BLaER1 treated with 17β-estradiol and CSF1 and Interleukin-3, amounts not matched to agents 10 nM and 100 nM (cell line): ENCODE measurements around the gene ALK.
A peak's percentile ranks its signal among the peaks of the same experiment; 100 is the strongest.

ENCODE experiments used
- H3K27ac ChIP-seq, 11 experiments: shearing (Covaris generic); formaldehyde crosslinking; 2 replicates each; pipeline ENCODE4 v1.8.1; 2022
- H3K27me3 ChIP-seq, 11 experiments: shearing (Covaris generic); formaldehyde crosslinking; 2 replicates each; pipeline ENCODE4 v1.8.1; 2022
- H3K36me3 ChIP-seq, 11 experiments: shearing (Covaris generic); formaldehyde crosslinking; 2 replicates each; pipeline ENCODE4 v1.8.1; 2022
- H3K4me1 ChIP-seq, 10 experiments: shearing (Covaris generic); formaldehyde crosslinking; 2 replicates each; pipeline ENCODE4 v1.8.1; 2022
- H3K4me2 ChIP-seq, 11 experiments: shearing (Covaris generic); formaldehyde crosslinking; 2 replicates each; pipeline ENCODE4 v1.8.1; 2022
- H3K4me3 ChIP-seq, 10 experiments: shearing (Covaris generic); formaldehyde crosslinking; 2 replicates each; pipeline ENCODE4 v1.8.1; 2022
- H3K9ac ChIP-seq, 11 experiments: shearing (Covaris generic); formaldehyde crosslinking; 2 replicates each; pipeline ENCODE4 v1.8.1; 2022
- H3K9me3 ChIP-seq, 11 experiments: shearing (Covaris generic); formaldehyde crosslinking; replicated peaks in 1 of 11; 2 replicates each; pipeline ENCODE4 v1.8.1; 2022
- H4K20me1 ChIP-seq, 11 experiments: shearing (Covaris generic); formaldehyde crosslinking; 2 replicates each; pipeline ENCODE4 v1.8.1; 2022
- Cebpa-rat ChIP-seq, 11 experiments: shearing (Covaris generic); IDR thresholded peaks; 2 replicates each; pipeline ENCODE4 v1.8.1; 2022

Gene ALK

DNA sequence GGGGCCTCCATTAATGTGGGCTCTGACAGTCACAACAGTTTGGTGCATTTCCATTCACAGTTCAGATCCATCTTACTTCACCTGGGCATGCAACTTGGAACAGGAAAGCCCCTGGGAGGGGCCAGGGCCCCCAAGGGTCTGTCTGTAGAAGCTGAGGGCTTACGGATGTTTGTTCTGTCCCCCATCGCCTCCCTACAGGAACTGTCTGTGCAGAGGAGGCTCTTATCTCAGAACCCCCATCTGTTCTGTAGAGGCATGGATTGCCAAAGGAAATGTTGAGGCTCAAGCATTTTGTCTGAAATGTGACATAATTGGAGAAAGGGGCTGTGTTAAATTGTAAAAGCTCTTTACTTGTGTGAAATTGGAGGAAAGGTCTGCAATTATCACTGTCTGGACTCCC lies 471.9 kb downstream of the ALK start:
- no peak for TF ChIP-seq Cebpa-rat (IDR thresholded peaks at IDR 0.05)
- no peak overlapping the region for H3K9ac ChIP-seq
- H3K36me3 ChIP-seq = no peaks in the 10 kb centered on the region
- H3K4me1 ChIP-seq = peaks cover 6 to 18% (median 9%) of the 10 kb centered on the region in 10 experiments; a peak in 17 of 20 replicates
- H3K4me3 ChIP-seq = no peak overlapping the region
- no peaks in the 10 kb centered on the region for H3K27me3 ChIP-seq
- no peak overlapping the region for H3K4me2 ChIP-seq
- no peaks in the 10 kb centered on the region for H4K20me1 ChIP-seq
- H3K9me3 ChIP-seq = peaks cover 0 to 4% (median 0%) of the 10 kb centered on the region in 11 experiments; a peak in 1 of 22 replicates
- no peak overlapping the region for H3K27ac ChIP-seq

DNA sequence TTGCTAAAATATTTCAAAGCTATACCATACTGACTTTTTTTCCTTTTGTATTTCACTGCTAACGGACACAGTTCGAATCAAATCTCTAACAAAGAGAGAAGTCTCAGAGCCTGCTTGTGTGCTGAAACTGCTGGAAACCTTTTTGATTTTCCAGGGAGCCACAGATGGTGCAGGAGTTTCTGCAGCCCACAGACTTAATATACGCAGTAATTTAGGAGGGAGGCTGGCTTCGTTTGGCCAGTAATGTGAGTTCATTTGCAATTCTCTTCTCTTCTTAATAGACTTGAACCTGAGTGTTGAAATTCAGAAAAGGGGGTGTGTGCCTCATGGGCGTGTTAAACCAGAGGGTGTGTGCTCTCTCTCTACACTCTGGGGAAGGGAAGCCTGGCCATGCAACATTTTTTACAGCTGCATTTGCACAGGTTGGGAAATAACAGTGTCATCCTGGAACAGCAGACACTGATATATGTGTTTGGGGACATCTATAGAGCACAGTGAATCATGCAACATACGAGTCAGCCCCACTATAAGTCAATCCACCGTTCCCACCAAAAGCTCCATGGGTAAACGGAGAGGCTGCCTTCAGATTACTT lies 473.2 kb downstream of the ALK start:
- no peak for TF ChIP-seq Cebpa-rat (IDR thresholded peaks at IDR 0.05)
- H3K27me3 ChIP-seq = no peaks in the 10 kb centered on the region
- H4K20me1 ChIP-seq = no peaks in the 10 kb centered on the region
- no peaks in the 10 kb centered on the region for H3K36me3 ChIP-seq
- H3K27ac ChIP-seq = no peak overlapping the region
- H3K9ac ChIP-seq = no peak overlapping the region
- H3K4me1 ChIP-seq = peaks cover 14 to 25% (median 17%) of the 10 kb centered on the region in 10 experiments
- H3K9me3 ChIP-seq = peaks cover 0 to 4% (median 0%) of the 10 kb centered on the region in 11 experiments; a peak in 1 of 22 replicates
- no peak overlapping the region for H3K4me2 ChIP-seq
- H3K4me3 ChIP-seq = no peak overlapping the region

DNA sequence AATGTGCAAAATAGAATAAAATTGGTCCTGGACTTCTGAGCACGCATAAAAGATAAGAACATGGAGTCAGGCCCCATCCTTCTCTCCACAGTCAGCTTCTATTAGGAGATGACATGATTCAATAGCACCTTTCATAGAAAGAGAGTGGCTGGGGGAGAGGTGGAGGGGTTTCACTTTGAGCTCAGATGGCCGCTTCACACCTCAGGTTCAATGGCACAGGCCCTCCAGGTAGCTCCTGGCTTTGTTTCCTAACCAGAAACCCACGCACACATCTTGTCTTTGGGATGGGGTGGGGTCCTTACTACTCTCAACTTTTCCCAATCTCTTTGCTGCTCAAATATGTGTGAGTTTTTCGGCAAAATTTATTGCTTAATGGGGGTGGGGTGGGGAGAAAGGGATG lies 473.9 kb downstream of the ALK start:
- no peak overlapping the region for H3K4me2 ChIP-seq

DNA sequence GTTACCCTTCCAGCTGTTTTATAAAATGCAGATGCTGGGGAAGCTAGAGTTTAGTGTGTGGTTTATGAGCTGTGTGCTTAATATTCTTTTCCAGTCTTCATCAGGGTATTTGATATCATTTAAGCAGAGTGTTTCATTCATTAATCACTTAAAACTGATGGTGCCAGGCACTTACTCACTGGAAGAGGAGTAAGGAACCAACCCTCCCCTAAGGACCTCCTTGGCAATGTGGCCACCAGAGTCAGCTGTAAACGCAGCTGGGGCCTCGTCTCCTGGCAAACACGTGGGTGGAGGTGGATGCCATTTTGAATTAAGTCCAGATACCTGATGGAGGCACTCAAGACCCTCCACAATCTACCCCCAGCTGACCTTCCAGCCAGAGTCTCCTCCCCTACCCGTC lies 474.5 kb downstream of the ALK start:
- TF ChIP-seq Cebpa-rat (IDR thresholded peaks at IDR 0.05) = no peak
- H3K4me2 ChIP-seq = no peak overlapping the region
- no peaks in the 10 kb centered on the region for H3K27me3 ChIP-seq

More for the DNA sequence above, 473.9 kb downstream of the ALK start:
- H3K9me3 ChIP-seq = peaks cover 0 to 4% (median 0%) of the 10 kb centered on the region in 11 experiments; a peak in 1 of 22 replicates
- H3K27ac ChIP-seq = no peak overlapping the region
- H3K4me1 ChIP-seq = peaks cover 17 to 28% (median 19%) of the 10 kb centered on the region in 10 experiments
- no peaks in the 10 kb centered on the region for H4K20me1 ChIP-seq
- H3K9ac ChIP-seq = no peak overlapping the region
- no peaks in the 10 kb centered on the region for H3K27me3 ChIP-seq
- H3K4me3 ChIP-seq = no peak overlapping the region
- no peak for TF ChIP-seq Cebpa-rat (IDR thresholded peaks at IDR 0.05)
- H3K36me3 ChIP-seq = no peaks in the 10 kb centered on the region

DNA sequence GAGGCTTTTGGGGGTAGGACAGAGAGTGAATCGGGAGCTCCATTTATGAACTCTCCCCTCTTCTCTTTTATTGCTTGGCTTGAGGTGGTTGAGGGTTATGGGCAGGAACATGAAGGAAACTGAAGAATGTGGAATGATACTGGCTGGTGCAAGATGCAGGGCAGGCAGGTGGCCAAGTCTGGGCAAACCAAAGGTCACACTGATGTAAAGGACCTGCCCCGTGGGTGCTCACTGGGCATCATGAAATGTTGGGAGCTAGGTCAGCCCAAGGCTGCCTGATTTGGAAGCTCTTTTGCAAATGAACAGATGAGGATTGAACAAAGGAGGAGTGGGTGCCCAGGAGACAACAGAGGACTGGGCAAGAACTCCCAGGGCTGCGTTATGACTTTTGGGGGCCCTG lies 477.2 kb downstream of the ALK start:
- Histone ChIP-seq H3K4me3 (no peak overlapping the region), H3K4me2 (peak overlapping the region in 5 of 11 experiments; percentile 29 to 55 (median 50); a peak in 7 of 22 replicates), H3K9ac (no peak overlapping the region), H3K36me3 (no peaks in the 10 kb centered on the region), H3K4me1 (peaks cover 8 to 12% (median 10%) of the 10 kb centered on the region in 10 experiments; a peak in 16 of 20 replicates), H4K20me1 (no peaks in the 10 kb centered on the region), H3K27ac (no peak overlapping the region), H3K27me3 (no peaks in the 10 kb centered on the region), H3K9me3 (peaks cover 0 to 4% (median 0%) of the 10 kb centered on the region in 11 experiments; a peak in 2 of 22 replicates)
- TF ChIP-seq Cebpa-rat (IDR thresholded peaks at IDR 0.05) = no peak

More for the DNA sequence above, 474.5 kb downstream of the ALK start:
- no peaks in the 10 kb centered on the region for H3K36me3 ChIP-seq
- peaks cover 17 to 28% (median 19%) of the 10 kb centered on the region in 10 experiments for H3K4me1 ChIP-seq
- H4K20me1 ChIP-seq = no peaks in the 10 kb centered on the region
- no peak overlapping the region for H3K27ac ChIP-seq
- H3K9ac ChIP-seq = no peak overlapping the region
- peaks cover 0 to 4% (median 0%) of the 10 kb centered on the region in 11 experiments; a peak in 1 of 22 replicates for H3K9me3 ChIP-seq
- no peak overlapping the region for H3K4me3 ChIP-seq

DNA sequence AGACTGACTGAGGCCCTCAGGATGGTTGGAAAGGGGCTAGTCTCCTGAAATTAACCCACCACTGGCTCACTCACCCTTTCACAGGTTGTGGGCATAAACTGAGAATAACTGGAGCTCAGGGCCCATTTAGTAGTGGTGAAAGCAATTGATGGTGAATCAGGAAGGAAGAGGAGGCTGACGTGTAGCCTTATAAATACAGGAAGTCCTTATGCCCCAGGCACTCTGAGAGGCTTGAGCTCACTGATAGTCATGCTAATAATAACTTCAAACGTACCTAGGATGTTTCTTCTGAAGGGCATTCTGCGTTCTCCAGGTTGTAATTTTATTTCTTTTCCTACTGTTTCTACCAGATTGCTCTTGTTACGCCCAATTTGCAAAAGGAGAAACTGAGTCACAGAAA lies 477.8 kb downstream of the ALK start:
- Histone ChIP-seq H3K36me3 (no peaks in the 10 kb centered on the region), H4K20me1 (no peaks in the 10 kb centered on the region), H3K4me1 (peaks cover 8 to 12% (median 10%) of the 10 kb centered on the region in 10 experiments; a peak in 16 of 20 replicates), H3K9ac (no peak overlapping the region), H3K27me3 (no peaks in the 10 kb centered on the region), H3K4me2 (peak overlapping the region; percentile 18 to 55 (median 43); a peak in 21 of 22 replicates), H3K27ac (peak overlapping the region in 3 of 11 experiments; percentile 26 to 46 (median 36); a peak in 4 of 22 replicates), H3K4me3 (no peak overlapping the region), H3K9me3 (peaks cover 0 to 4% (median 0%) of the 10 kb centered on the region in 11 experiments; a peak in 2 of 22 replicates)
- TF ChIP-seq Cebpa-rat (IDR thresholded peaks at IDR 0.05) = no peak

DNA sequence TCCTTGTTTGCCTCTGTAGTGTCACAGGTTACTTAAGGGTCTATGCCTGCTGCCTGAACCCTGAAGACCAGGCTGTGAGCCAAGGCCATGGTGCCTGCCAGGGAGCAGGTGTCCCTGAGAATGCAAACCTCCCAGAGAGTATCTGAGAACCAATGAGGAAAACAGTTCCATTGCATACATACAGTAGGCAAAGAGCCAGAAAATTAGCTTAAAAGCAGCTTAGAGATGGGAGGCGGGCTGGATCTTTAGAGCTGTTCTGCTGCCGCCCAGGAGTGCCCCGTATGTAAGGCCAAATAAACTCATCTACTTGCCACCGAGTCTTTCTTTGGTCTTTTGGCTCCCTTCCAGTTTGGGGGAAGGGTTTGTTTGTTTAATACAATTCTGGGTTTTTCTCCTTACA lies 478.2 kb downstream of the ALK start:
- peaks cover 8 to 12% (median 10%) of the 10 kb centered on the region in 10 experiments; a peak in 16 of 20 replicates for H3K4me1 ChIP-seq
- no peak for TF ChIP-seq Cebpa-rat (IDR thresholded peaks at IDR 0.05)
- H3K4me2 ChIP-seq = peak overlapping the region; percentile 18 to 55 (median 43); a peak in 20 of 22 replicates
- H3K36me3 ChIP-seq = no peaks in the 10 kb centered on the region
- peaks cover 0 to 4% (median 0%) of the 10 kb centered on the region in 11 experiments; a peak in 2 of 22 replicates for H3K9me3 ChIP-seq
- peak overlapping the region in 3 of 11 experiments; percentile 26 to 46 (median 36); a peak in 4 of 22 replicates for H3K27ac ChIP-seq
- H3K4me3 ChIP-seq = no peak overlapping the region
- H3K9ac ChIP-seq = no peak overlapping the region
- no peaks in the 10 kb centered on the region for H4K20me1 ChIP-seq
- H3K27me3 ChIP-seq = no peaks in the 10 kb centered on the region

DNA sequence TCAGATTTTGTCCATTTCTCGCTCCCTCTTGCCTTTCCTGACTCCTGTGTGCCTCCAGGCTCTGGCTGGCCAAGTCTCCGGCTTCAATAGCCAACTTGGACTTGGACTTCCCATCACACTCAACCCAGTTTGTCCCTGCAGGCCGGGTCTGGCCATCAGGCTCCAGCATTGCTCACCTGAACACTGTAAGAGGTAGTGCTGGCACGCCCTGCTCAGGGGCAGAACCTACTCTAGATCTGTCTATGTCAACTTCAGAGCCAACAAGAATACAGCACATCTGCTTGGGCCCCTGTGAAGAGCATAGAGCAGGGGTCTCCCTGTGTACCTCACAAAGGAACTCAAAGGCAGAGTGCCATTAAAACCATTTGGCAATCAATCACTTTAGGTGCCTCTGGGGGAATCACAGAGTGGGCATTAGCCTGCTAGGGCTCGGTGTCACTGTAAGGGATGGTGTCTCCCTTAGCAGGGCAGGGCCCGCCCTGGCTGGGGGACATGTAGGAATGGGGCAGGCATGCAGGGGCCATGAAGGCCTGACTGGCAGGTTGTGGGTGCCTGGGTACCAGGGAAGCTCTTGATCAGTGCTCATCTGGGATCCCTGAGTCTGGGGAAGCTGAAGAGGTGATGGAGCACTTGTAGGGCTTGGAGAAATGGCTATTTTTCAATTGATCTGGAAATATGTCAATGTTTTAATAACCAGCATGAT lies 480.3 kb downstream of the ALK start:
- no peak overlapping the region for H3K27ac ChIP-seq
- no peaks in the 10 kb centered on the region for H3K27me3 ChIP-seq
- H3K36me3 ChIP-seq = no peaks in the 10 kb centered on the region
- no peak overlapping the region for H3K4me3 ChIP-seq
- H3K4me2 ChIP-seq = no peak overlapping the region
- no peaks in the 10 kb centered on the region for H4K20me1 ChIP-seq
- no peak overlapping the region for H3K9ac ChIP-seq
- peaks cover 8 to 22% (median 11%) of the 10 kb centered on the region in 10 experiments; a peak in 17 of 20 replicates for H3K4me1 ChIP-seq
- TF ChIP-seq Cebpa-rat (IDR thresholded peaks at IDR 0.05) = no peak
- H3K9me3 ChIP-seq = peaks cover 0 to 4% (median 0%) of the 10 kb centered on the region in 11 experiments; a peak in 2 of 22 replicates

DNA sequence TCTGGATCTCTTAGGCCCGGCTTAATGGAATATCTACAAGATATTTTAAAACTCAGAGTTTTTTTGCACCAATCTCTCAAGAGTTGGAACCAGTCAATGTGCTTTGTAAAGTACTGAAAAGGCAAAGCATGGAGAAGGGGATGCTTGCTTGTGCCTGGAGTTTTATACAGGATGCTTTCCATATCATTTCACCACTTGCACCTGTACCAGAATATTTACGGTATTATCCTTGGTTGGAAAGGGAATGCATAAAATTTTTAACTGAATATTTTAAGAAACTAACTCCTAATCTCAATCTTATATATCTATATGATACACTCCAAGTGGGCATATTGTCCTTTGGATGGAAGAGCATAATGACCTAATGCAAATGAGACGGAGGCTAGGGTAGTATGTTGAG lies 487.5 kb downstream of the ALK start:
- TF ChIP-seq Cebpa-rat (IDR thresholded peaks at IDR 0.05) = no peak
- H3K27me3 ChIP-seq = no peaks in the 10 kb centered on the region
- H3K9me3 ChIP-seq = no peaks in the 10 kb centered on the region; a peak in 1 of 22 replicates
- no peaks in the 10 kb centered on the region for H3K36me3 ChIP-seq
- no peak overlapping the region for H3K4me3 ChIP-seq
- no peak overlapping the region for H3K4me2 ChIP-seq
- no peak overlapping the region for H3K27ac ChIP-seq
- no peaks in the 10 kb centered on the region for H4K20me1 ChIP-seq
- no peak overlapping the region for H3K9ac ChIP-seq
- H3K4me1 ChIP-seq = peaks cover 0 to 14% (median 9%) of the 10 kb centered on the region in 10 experiments; a peak in 10 of 20 replicates
